ELF-1 (cell line): ENCODE results near the gene RNF157.

Source experiments
- DNase-seq: peaks from one replicate; pipeline ENCODE4 v3.0.0-alpha.2; 2016; ENCODE audit warnings: low read depth, low spot score

RNF157 gene

GRCh38 chr17:76123749-76124581, 116.3 kb downstream of the RNF157 start:
- no peak for DNase-seq

- no peak for DNase-seq
Observed at GRCh38 chr17:76123191-76123499, 117.1 kb downstream of the RNF157 start.

GRCh38 chr17:76122431-76123190, 117.7 kb downstream of the RNF157 start:
- peak; percentile 67 for DNase-seq

GRCh38 chr17:76121932-76122430, 118.3 kb downstream of the RNF157 start:
- DNase-seq = peak; percentile 53

GRCh38 chr17:76120658-76121008, 119.7 kb downstream of the RNF157 start:
- peak; percentile 23 for DNase-seq

- peak; percentile 30 for DNase-seq
Observed at GRCh38 chr17:76119409-76120371, 120.6 kb downstream of the RNF157 start.

- no peak for DNase-seq
Observed at GRCh38 chr17:76115138-76115754, 125.0 kb downstream of the RNF157 start.

GRCh38 chr17:76111956-76112355, 128.3 kb downstream of the RNF157 start:
- DNase-seq = no peak

- no peak for DNase-seq
Observed at GRCh38 chr17:76107509-76107908, 132.8 kb downstream of the RNF157 start.

GRCh38 chr17:76106703-76107102, 133.6 kb downstream of the RNF157 start:
- DNase-seq = no peak

- no peak for DNase-seq
Observed at GRCh38 chr17:76104896-76105231, 135.4 kb downstream of the RNF157 start.

- no peak for DNase-seq
Observed at GRCh38 chr17:76104140-76104895, 136.0 kb downstream of the RNF157 start.

GRCh38 chr17:76103274-76104139, 136.8 kb downstream of the RNF157 start, which contains the start of gene EXOC7:
TSS of gene EXOC7 (minus strand) at chr17:76103787. CDS start at chr17:76103692, 95 bp downstream.
- peak; percentile 94 for DNase-seq

- DNase-seq = no peak
Observed at GRCh38 chr17:76102944-76103273, 137.4 kb downstream of the RNF157 start.

- no peak for DNase-seq
Observed at GRCh38 chr17:76097716-76098295, 142.5 kb downstream of the RNF157 start.

- no peak for DNase-seq
Observed at GRCh38 chr17:76095943-76096342, 144.3 kb downstream of the RNF157 start.

GRCh38 chr17:76094046-76094445, 146.2 kb downstream of the RNF157 start:
- no peak for DNase-seq

GRCh38 chr17:76092526-76093413, 147.5 kb downstream of the RNF157 start:
- no peak for DNase-seq
